IPS-NIHi11 (cell line): ENCODE data around the gene BPTF.
"Not testable (repeated sequence)": the region's sequence is repeated elsewhere in the genome, so short reads cannot be mapped to it uniquely, and the experiment has no call there.

ENCODE experiments used
- DNase-seq: peaks from one replicate; pipeline ENCODE4 v3.0.0; 2012; ENCODE audit warnings: mixed read lengths, low spot score

BPTF gene

GRCh38 chr17:68016838-68017237 lies 191.5 kb downstream of the BPTF start:
- DNase-seq, result no peak

GRCh38 chr17:68018493-68018892 lies 193.2 kb downstream of the BPTF start:
- not testable (repeated sequence) for DNase-seq

GRCh38 chr17:68019336-68019674 lies 194.0 kb downstream of the BPTF start:
- DNase-seq, result no peak

- DNase-seq, result peak; percentile 95
Measured at GRCh38 chr17:68019675-68020408, 194.5 kb downstream of the BPTF start.

- DNase-seq, result no peak
Measured at GRCh38 chr17:68020409-68020756, 195.1 kb downstream of the BPTF start.

GRCh38 chr17:68020791-68021190 lies 195.5 kb downstream of the BPTF start:
- not testable (repeated sequence) for DNase-seq

GRCh38 chr17:68021963-68022362 lies 196.7 kb downstream of the BPTF start:
- no peak for DNase-seq

GRCh38 chr17:68022547-68022946 lies 197.2 kb downstream of the BPTF start:
- DNase-seq, result not testable (repeated sequence)

- no peak for DNase-seq
Measured at GRCh38 chr17:68029512-68030215, 204.4 kb downstream of the BPTF start.
